ENCODE measurements around the gene TFPT.

GRCh38 chr19:54164369-54165068 is 49.1 kb upstream of the TFPT start:
- TF ChIP-seq CTCF (IDR thresholded peaks at IDR 0.05) (no peak), POLR2A (IDR thresholded peaks at IDR 0.05) (no peak)
